Measurements from ENCODE around the gene SRP68. TPM values are rescaled to one million over a fixed set of nuclear protein-coding genes. Genes with fewer than 3 reads are reported as not detected.
"Not testable (repeated sequence)": the region's sequence is repeated elsewhere in the genome, so short reads cannot be mapped to it uniquely, and the experiment has no call there.

SRP68 gene
- total RNA-seq, 1 donor from 2014 or later, result 45.7 TPM

DNA sequence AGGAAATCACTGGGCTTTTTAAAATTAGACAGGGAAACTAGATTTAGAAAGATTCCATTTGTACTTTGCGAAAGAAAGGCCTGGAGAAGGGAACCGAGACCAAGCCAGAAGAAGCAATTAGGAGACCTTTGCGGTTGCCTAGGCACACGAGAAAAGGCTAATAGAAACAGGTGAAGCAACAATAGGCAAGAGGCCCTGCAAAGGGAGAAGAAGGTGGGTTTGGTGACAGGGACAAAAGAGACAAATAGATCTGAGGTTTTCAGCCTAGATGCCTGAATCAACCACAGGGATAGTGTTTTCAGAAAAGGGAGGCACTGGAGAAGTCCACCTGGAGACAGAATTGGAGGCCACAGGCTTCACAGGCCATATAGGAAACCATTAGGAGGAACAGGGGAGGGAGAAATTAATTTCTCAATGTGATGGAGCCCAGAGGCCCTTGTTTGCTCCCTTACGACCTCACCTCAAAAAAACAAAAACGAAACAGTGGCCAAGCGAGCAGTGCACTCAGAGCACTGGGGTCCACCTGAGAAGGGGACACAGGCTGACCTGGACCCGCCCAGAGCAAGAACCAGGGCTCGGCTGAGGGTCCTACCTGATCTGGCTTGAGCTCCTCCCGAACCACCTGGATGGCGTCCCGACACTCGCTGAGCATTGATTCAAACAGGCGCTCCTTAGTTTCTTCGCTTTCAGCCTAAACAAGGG, 22.3 kb downstream of the SRP68 start:
- no peak overlapping the region for H3K4me3 ChIP-seq (ENCODE audit: low read depth, low read length)
- H3K27me3 ChIP-seq (ENCODE audit: control insufficient read depth, insufficient read depth, low read length), result no peaks in the 10 kb centered on the region
- TF ChIP-seq, protein P1, sequence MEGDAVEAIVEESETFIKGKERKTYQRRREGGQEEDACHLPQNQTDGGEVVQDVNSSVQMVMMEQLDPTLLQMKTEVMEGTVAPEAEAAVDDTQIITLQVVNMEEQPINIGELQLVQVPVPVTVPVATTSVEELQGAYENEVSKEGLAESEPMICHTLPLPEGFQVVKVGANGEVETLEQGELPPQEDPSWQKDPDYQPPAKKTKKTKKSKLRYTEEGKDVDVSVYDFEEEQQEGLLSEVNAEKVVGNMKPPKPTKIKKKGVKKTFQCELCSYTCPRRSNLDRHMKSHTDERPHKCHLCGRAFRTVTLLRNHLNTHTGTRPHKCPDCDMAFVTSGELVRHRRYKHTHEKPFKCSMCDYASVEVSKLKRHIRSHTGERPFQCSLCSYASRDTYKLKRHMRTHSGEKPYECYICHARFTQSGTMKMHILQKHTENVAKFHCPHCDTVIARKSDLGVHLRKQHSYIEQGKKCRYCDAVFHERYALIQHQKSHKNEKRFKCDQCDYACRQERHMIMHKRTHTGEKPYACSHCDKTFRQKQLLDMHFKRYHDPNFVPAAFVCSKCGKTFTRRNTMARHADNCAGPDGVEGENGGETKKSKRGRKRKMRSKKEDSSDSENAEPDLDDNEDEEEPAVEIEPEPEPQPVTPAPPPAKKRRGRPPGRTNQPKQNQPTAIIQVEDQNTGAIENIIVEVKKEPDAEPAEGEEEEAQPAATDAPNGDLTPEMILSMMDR (IDR thresholded peaks at IDR 0.05; ENCODE audit: insufficient read depth, low read length, poor library complexity, severe bottlenecking), result no peak
- H3K36me3 ChIP-seq (ENCODE audit: control insufficient read depth, insufficient read depth, low read length), result peaks cover 6% of the 10 kb centered on the region
- DNase-seq (ENCODE audit: low read depth), result no peak

DNA sequence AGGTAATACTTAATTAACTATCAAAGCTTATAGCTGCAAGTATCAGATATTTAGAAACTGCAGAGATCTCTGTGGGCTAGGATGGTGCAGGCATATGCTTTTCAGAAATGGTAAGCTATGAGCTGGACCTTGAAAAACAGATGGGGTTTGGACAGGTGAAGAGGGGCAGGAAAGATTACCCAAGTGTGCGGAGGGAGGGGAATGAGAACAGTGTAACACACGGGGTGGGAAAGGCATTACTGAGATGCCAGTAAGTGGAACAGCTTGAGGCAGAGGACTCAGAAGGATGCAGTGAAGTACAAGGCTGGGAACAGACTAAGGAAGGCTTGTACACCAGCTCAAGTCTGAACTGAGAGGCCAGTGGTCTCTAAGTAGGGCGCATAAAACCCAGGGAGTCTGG, 23.1 kb downstream of the SRP68 start:
- no peak for DNase-seq (ENCODE audit: low read depth)
- H3K36me3 ChIP-seq (ENCODE audit: control insufficient read depth, insufficient read depth, low read length), result peaks cover 6% of the 10 kb centered on the region
- TF ChIP-seq, protein P1 (IDR thresholded peaks at IDR 0.05; ENCODE audit: insufficient read depth, low read length, poor library complexity, severe bottlenecking), result no peak

DNA sequence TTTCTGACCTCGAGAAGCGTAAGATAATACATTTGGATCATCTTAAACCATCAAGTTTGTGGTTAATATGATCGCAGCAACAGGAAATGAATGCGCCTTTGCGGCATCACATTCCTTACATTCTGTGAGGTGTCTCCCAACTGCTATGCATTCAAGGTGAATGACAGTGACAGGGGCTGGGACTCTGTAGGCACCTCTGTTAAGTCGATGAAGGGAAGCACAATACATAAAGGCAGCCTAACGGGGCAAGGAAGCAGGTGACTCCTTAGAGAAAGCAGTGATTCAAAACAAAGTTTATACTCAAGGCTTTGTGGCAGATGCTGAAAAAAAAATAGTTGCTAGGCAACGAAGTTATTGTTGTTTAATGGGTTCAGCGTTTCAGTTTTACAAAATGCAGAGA, 23.6 kb downstream of the SRP68 start:
- Histone ChIP-seq H3K27me3 (ENCODE audit: control insufficient read depth, insufficient read depth, low read length) (no peaks in the 10 kb centered on the region), H3K36me3 (ENCODE audit: control insufficient read depth, insufficient read depth, low read length) (peaks cover 6% of the 10 kb centered on the region), H3K4me3 (ENCODE audit: low read depth, low read length) (no peak overlapping the region)
- no peak for DNase-seq (ENCODE audit: low read depth)
- TF ChIP-seq, protein P1 (IDR thresholded peaks at IDR 0.05; ENCODE audit: insufficient read depth, low read length, poor library complexity, severe bottlenecking), result no peak

More for the DNA sequence above, 23.1 kb downstream of the SRP68 start:
- H3K27me3 ChIP-seq (ENCODE audit: control insufficient read depth, insufficient read depth, low read length), result no peaks in the 10 kb centered on the region
- no peak overlapping the region for H3K4me3 ChIP-seq (ENCODE audit: low read depth, low read length)

DNA sequence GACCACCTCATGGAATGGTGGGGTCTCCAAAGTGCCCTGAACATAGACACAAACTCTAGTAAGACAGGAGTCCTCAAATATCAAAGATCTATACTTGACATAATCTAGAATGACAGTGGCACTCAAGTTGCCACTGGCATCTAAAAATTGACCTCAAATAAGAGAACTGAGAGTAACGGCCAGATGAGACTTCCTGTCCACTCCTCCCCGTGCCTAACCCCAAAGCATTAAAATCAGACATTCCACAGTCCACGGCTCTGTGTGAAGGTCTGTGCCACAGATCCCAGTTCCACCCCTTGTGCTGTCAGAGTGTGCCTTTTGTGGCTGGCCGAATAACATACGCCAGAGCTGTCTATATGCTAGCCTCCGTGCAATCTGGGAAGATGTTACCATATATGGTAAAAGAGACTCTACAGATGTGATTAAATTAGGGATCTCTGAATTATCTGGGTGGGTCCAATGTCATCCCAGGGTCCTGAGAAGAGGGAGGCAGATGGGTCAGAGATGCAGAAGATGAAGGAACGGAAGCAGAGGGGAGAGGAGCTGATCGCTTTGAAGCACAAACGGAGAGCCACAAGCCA, 24.2 kb downstream of the SRP68 start:
- TF ChIP-seq, protein P1 (IDR thresholded peaks at IDR 0.05; ENCODE audit: insufficient read depth, low read length, poor library complexity, severe bottlenecking), result no peak
- Histone ChIP-seq H3K4me3 (ENCODE audit: low read depth, low read length) (no peak overlapping the region), H3K27me3 (ENCODE audit: control insufficient read depth, insufficient read depth, low read length) (no peaks in the 10 kb centered on the region), H3K36me3 (ENCODE audit: control insufficient read depth, insufficient read depth, low read length) (peaks cover 5% of the 10 kb centered on the region)
- DNase-seq (ENCODE audit: low read depth), result no peak

DNA sequence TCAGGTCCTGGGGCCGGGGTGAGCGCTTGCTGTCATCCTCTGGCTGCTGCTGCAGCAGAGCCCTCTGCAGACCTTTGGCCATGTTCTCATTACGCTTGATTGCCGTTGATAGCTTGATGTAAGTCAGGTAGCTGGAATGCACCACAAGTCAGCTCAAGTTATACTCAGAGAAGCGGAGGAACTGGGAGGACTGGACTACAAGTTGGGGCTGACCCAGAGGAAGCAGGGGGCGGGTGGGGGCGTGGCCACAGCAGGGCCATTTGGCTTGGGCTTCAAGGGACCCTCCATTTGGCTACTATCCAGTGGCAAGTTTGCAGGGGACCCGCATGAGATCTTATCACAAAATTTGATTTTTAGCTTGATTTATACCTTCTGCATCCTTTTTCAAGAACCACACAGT, 26.3 kb downstream of the SRP68 start:
- Histone ChIP-seq H3K27me3 (ENCODE audit: control insufficient read depth, insufficient read depth, low read length) (no peaks in the 10 kb centered on the region), H3K36me3 (ENCODE audit: control insufficient read depth, insufficient read depth, low read length) (peaks cover 5% of the 10 kb centered on the region), H3K4me3 (ENCODE audit: low read depth, low read length) (no peak overlapping the region)
- DNase-seq (ENCODE audit: low read depth), result no peak
- TF ChIP-seq, protein P1 (IDR thresholded peaks at IDR 0.05; ENCODE audit: insufficient read depth, low read length, poor library complexity, severe bottlenecking), result no peak

DNA sequence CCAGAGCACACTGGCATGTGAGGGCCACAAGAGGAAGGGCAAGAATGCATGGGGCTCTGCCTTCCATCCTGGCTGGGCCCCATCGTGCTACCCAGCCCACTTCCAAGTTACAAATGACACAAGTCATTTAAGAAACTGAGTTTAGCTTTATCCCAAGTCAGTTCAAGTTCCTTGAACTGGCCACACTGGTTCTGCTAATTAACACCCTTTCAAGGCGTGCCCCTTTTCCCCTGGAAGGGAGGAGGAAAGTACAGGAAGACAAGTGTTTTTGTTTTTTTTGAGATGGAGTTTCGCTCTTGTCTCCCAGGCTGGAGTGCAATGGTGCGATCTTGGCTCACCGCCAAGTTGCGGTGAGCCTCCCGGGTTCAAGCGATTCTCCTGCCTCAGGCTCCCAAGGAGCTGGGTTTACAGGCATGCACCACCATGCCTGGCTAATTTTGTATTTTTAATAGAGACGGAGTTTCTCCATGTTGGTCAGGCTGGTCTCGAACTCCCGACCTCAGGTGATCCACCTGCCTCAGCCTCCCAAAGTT, 27.8 kb downstream of the SRP68 start:
- DNase-seq (ENCODE audit: low read depth); H3K36me3 ChIP-seq (ENCODE audit: control insufficient read depth, insufficient read depth, low read length); H3K27me3 ChIP-seq (ENCODE audit: control insufficient read depth, insufficient read depth, low read length): not testable (repeated sequence)

DNA sequence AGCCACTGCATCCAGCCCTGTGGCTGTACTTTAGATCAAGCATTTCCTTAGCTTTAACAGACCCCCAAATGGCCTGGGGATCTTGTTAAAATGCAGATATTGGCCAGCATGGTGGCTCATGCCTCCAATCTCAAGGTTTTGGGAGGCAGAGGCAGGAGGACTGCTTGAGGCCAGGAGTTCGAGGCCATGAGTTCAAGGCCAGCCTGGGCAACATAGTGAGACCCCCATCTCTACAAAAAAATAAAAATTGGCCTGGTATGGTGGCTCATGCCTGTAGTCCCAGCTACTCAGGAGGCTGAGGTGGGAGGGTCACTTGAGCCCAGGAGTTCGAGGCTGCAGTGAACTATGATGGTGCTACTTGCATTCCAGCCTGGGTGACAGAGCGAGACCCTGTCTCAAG, 29.4 kb downstream of the SRP68 start:
- not testable (repeated sequence) for H3K27me3 ChIP-seq (ENCODE audit: control insufficient read depth, insufficient read depth, low read length); H3K4me3 ChIP-seq (ENCODE audit: low read depth, low read length); DNase-seq (ENCODE audit: low read depth); H3K36me3 ChIP-seq (ENCODE audit: control insufficient read depth, insufficient read depth, low read length)

More for the DNA sequence above, 27.8 kb downstream of the SRP68 start:
- not testable (repeated sequence) for H3K4me3 ChIP-seq (ENCODE audit: low read depth, low read length)

All from kidney epithelial cell (primary cell).